IMR-90 (cell line): ENCODE results near the gene GPX4. TPM values are rescaled to one million over a fixed set of nuclear protein-coding genes. Genes with fewer than 3 reads are reported as not detected.

ENCODE experiments used
- ATAC-seq: fragments of 200-7000 bp; cut with Tn5 transposase; 2 replicates; pipeline ENCODE4 v1.9.1; 2020; ENCODE audit warnings: low read depth, mild to moderate bottlenecking, moderate library complexity
- BruUV-seq: library from RNA; stranded (reverse); fragments of 400-500 nt; replicated peaks from 2 replicates; lab custom pipeline; 2021; lab: Mats Ljungman, UMichigan
- CTCF ChIA-PET: fragments of 300-600 bp; formaldehyde crosslinking; extraction: SDS; loops from one replicate; lab custom pipeline; 2021; ENCODE audit warnings: antibody characterized with exemption; lab: Yijun Ruan, JAX
- POLR2A ChIA-PET: fragments of 300-600 bp; sonication (Branson Sonifier 250); formaldehyde crosslinking; loops from one replicate; lab custom pipeline; 2022; ENCODE audit warnings: antibody characterized with exemption; ENCODE audit not compliant: unreplicated experiment; lab: Charles Lee
- DNase-seq: peaks from one replicate; pipeline ENCODE4 v3.0.0; 2013
- H2AFZ ChIP-seq: replicated peaks from 2 replicates; pipeline ENCODE3; 2013; ENCODE audit warnings: low read length, mild to moderate bottlenecking; ENCODE audit not compliant: poor library complexity
- H2AK5ac ChIP-seq: 2 replicates; pipeline ENCODE4 v1.6.1; 2013; ENCODE audit warnings: low read depth, low read length, inconsistent platforms
- H2AK9ac ChIP-seq: replicated peaks from 2 replicates; pipeline ENCODE3; 2013; ENCODE audit warnings: mild to moderate bottlenecking, low read depth, low read length, moderate library complexity; ENCODE audit not compliant: poor library complexity
- H2BK120ac ChIP-seq: 2 replicates; pipeline ENCODE4 v1.6.1; 2013; ENCODE audit warnings: low read depth, low read length, inconsistent platforms
- H2BK15ac ChIP-seq: 3 replicates; pipeline ENCODE4 v1.6.1; 2013; ENCODE audit warnings: low read depth, low read length, inconsistent platforms
- H2BK20ac ChIP-seq: 2 replicates; pipeline ENCODE4 v1.6.1; 2013; ENCODE audit warnings: low read depth, mild to moderate bottlenecking, inconsistent platforms, low read length, moderate library complexity
- H2BK5ac ChIP-seq: 2 replicates; pipeline ENCODE4 v1.6.1; 2013; ENCODE audit warnings: mild to moderate bottlenecking, low read depth, low read length, inconsistent platforms; ENCODE audit not compliant: poor library complexity, severe bottlenecking
- H3K14ac ChIP-seq: replicated peaks from 2 replicates; pipeline ENCODE4 v1.6.1; 2013; ENCODE audit warnings: low read depth, low read length, inconsistent platforms
- H3K18ac ChIP-seq: 2 replicates; pipeline ENCODE4 v1.6.1; 2013; ENCODE audit warnings: low read depth, low read length, control low read depth
- H3K23ac ChIP-seq: 2 replicates; pipeline ENCODE4 v1.6.1; 2013; ENCODE audit warnings: low read depth, low read length, inconsistent platforms
- H3K27ac ChIP-seq: 2 replicates; pipeline ENCODE4 v1.5.1; 2013; ENCODE audit warnings: mild to moderate bottlenecking, control low read depth, low read length; ENCODE audit not compliant: insufficient read depth
- H3K27me3 ChIP-seq: 2 replicates; pipeline ENCODE4 v1.6.1; 2013; ENCODE audit warnings: low read length; ENCODE audit not compliant: control insufficient read depth, insufficient read depth
- H3K36me3 ChIP-seq: 2 replicates; pipeline ENCODE4 v1.6.1; 2013; ENCODE audit warnings: low read length, mixed read lengths; ENCODE audit not compliant: control insufficient read depth, insufficient read depth
- H3K4ac ChIP-seq: 2 replicates; pipeline ENCODE4 v1.6.1; 2013; ENCODE audit warnings: low read depth, low read length, inconsistent platforms
- H3K4me1 ChIP-seq: 2 replicates; pipeline ENCODE4 v1.6.1; 2013; ENCODE audit warnings: low read length, mixed read lengths; ENCODE audit not compliant: control insufficient read depth, insufficient read depth
- H3K4me2 ChIP-seq: 2 replicates; pipeline ENCODE4 v1.6.1; 2013; ENCODE audit warnings: low read depth, mild to moderate bottlenecking, control low read depth, low read length, moderate library complexity
- H3K4me3 ChIP-seq: 2 replicates; pipeline ENCODE4 v1.5.1; 2013; ENCODE audit warnings: low read depth, mild to moderate bottlenecking, control low read depth, low read length, moderate library complexity; ENCODE audit not compliant: insufficient read depth
- H3K56ac ChIP-seq: 2 replicates; pipeline ENCODE4 v1.6.1; 2013; ENCODE audit warnings: low read length, inconsistent platforms; ENCODE audit not compliant: insufficient read depth; ENCODE audit errors: extremely low read depth
- H3K79me1 ChIP-seq, 2 experiments: 2 replicates each; pipeline ENCODE4 v1.6.1; 2013; ENCODE audit warnings: low read length in 2 of 2, inconsistent platforms in 1 of 2, low read depth in 1 of 2
- H3K9ac ChIP-seq: 2 replicates; pipeline ENCODE4 v1.6.1; 2013; ENCODE audit warnings: low read depth, low read length, control low read depth
- H3K9me1 ChIP-seq: 2 replicates; pipeline ENCODE4 v1.6.1; 2013; ENCODE audit warnings: low read length, inconsistent platforms; ENCODE audit not compliant: insufficient read depth
- H3K9me3 ChIP-seq: 2 replicates; pipeline ENCODE4 v1.6.1; 2013; ENCODE audit warnings: low read length; ENCODE audit not compliant: control insufficient read depth, insufficient read depth
- H4K20me1 ChIP-seq: 2 replicates; pipeline ENCODE4 v1.6.1; 2013; ENCODE audit warnings: low read length, inconsistent platforms; ENCODE audit not compliant: insufficient read depth
- H4K5ac ChIP-seq: 2 replicates; pipeline ENCODE4 v1.6.1; 2013; ENCODE audit warnings: mild to moderate bottlenecking, low read depth, low read length, control low read depth
- H4K8ac ChIP-seq, 2 experiments: 2 replicates each; pipeline ENCODE4 v1.6.1; 2013; ENCODE audit warnings: low read depth in 2 of 2, low read length in 2 of 2, control low read depth in 1 of 2, inconsistent platforms in 1 of 2
- H4K91ac ChIP-seq: 2 replicates; pipeline ENCODE4 v1.6.1; 2013; ENCODE audit warnings: low read depth, low read length, inconsistent platforms; ENCODE audit not compliant: insufficient read depth
- CEBPB ChIP-seq: IDR thresholded peaks from 2 replicates; pipeline ENCODE4 v1.6.1; 2012; ENCODE audit warnings: low read depth, low read length, improper control_type of control experiment
- CHD1 ChIP-seq: IDR thresholded peaks from 2 replicates; pipeline ENCODE4 v1.6.1; 2012; ENCODE audit warnings: low read depth, low read length, improper control_type of control experiment
- FOS ChIP-seq: fragments of 150-350 bp; IDR thresholded peaks from 2 replicates; pipeline ENCODE4 v1.6.1; 2016; ENCODE audit warnings: low read depth, low read length
- MAZ ChIP-seq: IDR thresholded peaks from 2 replicates; pipeline ENCODE4 v1.6.1; 2012; ENCODE audit warnings: low read depth, mild to moderate bottlenecking, low read length, improper control_type of control experiment, moderate library complexity, borderline replicate concordance
- MXI1 ChIP-seq: IDR thresholded peaks from 2 replicates; pipeline ENCODE4 v1.6.1; 2012; ENCODE audit warnings: low read depth, mild to moderate bottlenecking, low read length, moderate library complexity, borderline replicate concordance
- NFE2L2 ChIP-seq: fragments of 150-350 bp; IDR thresholded peaks from 2 replicates; pipeline ENCODE4 v1.6.1; 2016; ENCODE audit warnings: low read depth, mild to moderate bottlenecking, low read length
- POLR2A ChIP-seq: IDR thresholded peaks from 2 replicates; pipeline ENCODE4 v1.6.1; 2012; ENCODE audit warnings: mild to moderate bottlenecking, low read depth, low read length
- RAD21 ChIP-seq: IDR thresholded peaks from 2 replicates; pipeline ENCODE4 v1.6.1; 2012; ENCODE audit warnings: low read length, improper control_type of control experiment
- RCOR1 ChIP-seq: IDR thresholded peaks from 2 replicates; pipeline ENCODE4 v1.6.1; 2012; ENCODE audit warnings: mild to moderate bottlenecking, low read length, improper control_type of control experiment; ENCODE audit not compliant: insufficient replicate concordance
- SMC3 ChIP-seq: fragments of 150-350 bp; IDR thresholded peaks from 2 replicates; pipeline ENCODE4 v1.6.1; 2016; ENCODE audit warnings: low read depth, mild to moderate bottlenecking, antibody characterized with exemption, low read length, moderate library complexity
- WGBS, 2 experiments: methylation state at CpG; one replicate each; pipeline versions ENCODE4 v1.1.5 to v1.1.7; 2013; ENCODE audit warnings: missing lambda C conversion rate in 2 of 2; ENCODE audit not compliant: insufficient read length in 1 of 2; ENCODE audit errors: extremely low coverage in 2 of 2; 5-methylcytosine and 5-hydroxymethylcytosine counted together
- dilution Hi-C: fragments of 300-500 bp; cut with HindIII; formaldehyde crosslinking; loops from one replicate; pipeline ENCODE4 v1.14.3; 2018; ENCODE audit warnings: low sequenced_read_pairs; ENCODE audit not compliant: unreplicated experiment
- in situ Hi-C: fragments of 300-500 bp; cut with MboI; formaldehyde crosslinking; loops from 3 replicates; pipeline ENCODE4 v1.14.3; 2019; ENCODE audit warnings: low sequenced_read_pairs, inconsistent platforms, mixed read lengths
- intact Hi-C: fragments of 100-400 bp; cut with micrococcal nuclease; formaldehyde crosslinking; loops from 2 replicates; pipeline ENCODE4 v1.10.0; 2022
- polyA plus RNA-seq, 3 experiments: library from polyadenylated mRNA; depleted of rRNA; stranded (reverse); fragments of >200 nt; gene quantifications; 2 replicates each; pipeline ENCODE4 v1.2.3, GENCODE V29; 2012; ENCODE audit warnings: low replicate concordance in 1 of 3
- total RNA-seq: library from RNA; depleted of rRNA; stranded (reverse); fragments of >200 nt; gene quantifications from 2 replicates; pipeline ENCODE4 v1.2.3, GENCODE V29; 2012
- TF ChIP-seq, protein P1 (sequence below): conservative IDR thresholded peaks from 2 replicates; pipeline ENCODE4 v1.5.1; 2012; ENCODE audit warnings: mild to moderate bottlenecking, low read depth, low read length, improper control_type of control experiment
- TF ChIP-seq, protein P2 (sequence below): fragments of 150-350 bp; IDR thresholded peaks from 2 replicates; pipeline ENCODE4 v1.6.1; 2016; ENCODE audit warnings: low read depth, mild to moderate bottlenecking, low read length, moderate library complexity, borderline replicate concordance
- TF ChIP-seq, protein P3 (sequence below): fragments of 150-350 bp; IDR thresholded peaks from 2 replicates; pipeline ENCODE4 v1.6.1; 2017; ENCODE audit warnings: mild to moderate bottlenecking, antibody characterized with exemption, low read length, low read depth

The GPX4 gene
- total and polyA plus RNA-seq, 2 of the 4 experiments (the other 2 are of a cell fraction), result 357 to 1,083 TPM

GRCh38 chr19:1074544-1075283 lies 29.1 kb upstream of the GPX4 start (continued):
- TF ChIP-seq NFE2L2 (no peak), CEBPB (no peak), POLR2A (no peak), CHD1 (no peak)

DNA sequence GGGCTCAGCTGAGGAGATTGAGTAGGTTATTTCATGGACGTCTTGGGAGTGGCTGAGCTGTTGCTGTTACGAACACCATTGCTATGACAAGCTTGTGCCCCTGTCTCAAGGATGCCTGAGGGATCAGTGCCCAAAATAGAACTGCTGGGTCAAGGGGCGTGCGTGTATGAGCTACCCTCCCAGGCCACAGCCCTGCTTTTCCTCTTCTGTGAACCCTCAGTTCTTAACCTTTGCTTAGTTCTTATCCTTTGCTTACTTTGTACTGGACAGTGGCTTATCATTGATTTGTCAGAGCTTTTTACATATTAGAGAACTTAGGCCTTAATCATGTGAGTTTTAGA lies 27.8 kb upstream of the GPX4 start:
- Histone ChIP-seq H3K18ac (no peak overlapping the region), H3K4ac (no peak overlapping the region), H3K36me3 (no peaks in the 10 kb centered on the region), H3K79me1 (no peaks in the 10 kb centered on the region), H2AFZ (no peak overlapping the region), H2BK5ac (no peak overlapping the region), H2AK5ac (no peak overlapping the region), H3K23ac (no peak overlapping the region), H3K9me3 (peaks cover 2% of the 10 kb centered on the region; the same call in 1 of the 2 replicates), H4K91ac (no peak overlapping the region), H3K56ac (no peak overlapping the region), H2BK120ac (no peak overlapping the region), H2BK20ac (no peak overlapping the region), H3K9me1 (no peaks in the 10 kb centered on the region), H4K5ac (no peak overlapping the region), H2AK9ac (no peak overlapping the region), H3K4me2 (no peak overlapping the region), H4K8ac (no peak overlapping the region), H3K9ac (no peak overlapping the region), H3K27me3 (peaks cover 11% of the 10 kb centered on the region), H3K4me3 (no peak overlapping the region), H3K27ac (no peak overlapping the region), H2BK15ac (no peak overlapping the region), H3K4me1 (no peaks in the 10 kb centered on the region), H4K20me1 (no peaks in the 10 kb centered on the region), H3K14ac (no peak overlapping the region)
- dilution Hi-C loops (no loop called here), in situ Hi-C loops (no loop called here), intact Hi-C loops (no loop called here)
- WGBS, 2 experiments, result no CpG with 5 or more reads among the region's 4 CpGs
- ATAC-seq (no peak), DNase-seq (no peak)
- no TSS peak for BruUV-seq
- ChIA-PET CTCF (no interaction called here), POLR2A (no interaction called here)
- no peak for TF ChIP-seq RCOR1
- TF ChIP-seq MXI1, result no peak
- TF ChIP-seq FOS, result no peak
- TF ChIP-seq MAZ, result no peak
- TF ChIP-seq NFE2L2, result no peak
- TF ChIP-seq, protein P1, sequence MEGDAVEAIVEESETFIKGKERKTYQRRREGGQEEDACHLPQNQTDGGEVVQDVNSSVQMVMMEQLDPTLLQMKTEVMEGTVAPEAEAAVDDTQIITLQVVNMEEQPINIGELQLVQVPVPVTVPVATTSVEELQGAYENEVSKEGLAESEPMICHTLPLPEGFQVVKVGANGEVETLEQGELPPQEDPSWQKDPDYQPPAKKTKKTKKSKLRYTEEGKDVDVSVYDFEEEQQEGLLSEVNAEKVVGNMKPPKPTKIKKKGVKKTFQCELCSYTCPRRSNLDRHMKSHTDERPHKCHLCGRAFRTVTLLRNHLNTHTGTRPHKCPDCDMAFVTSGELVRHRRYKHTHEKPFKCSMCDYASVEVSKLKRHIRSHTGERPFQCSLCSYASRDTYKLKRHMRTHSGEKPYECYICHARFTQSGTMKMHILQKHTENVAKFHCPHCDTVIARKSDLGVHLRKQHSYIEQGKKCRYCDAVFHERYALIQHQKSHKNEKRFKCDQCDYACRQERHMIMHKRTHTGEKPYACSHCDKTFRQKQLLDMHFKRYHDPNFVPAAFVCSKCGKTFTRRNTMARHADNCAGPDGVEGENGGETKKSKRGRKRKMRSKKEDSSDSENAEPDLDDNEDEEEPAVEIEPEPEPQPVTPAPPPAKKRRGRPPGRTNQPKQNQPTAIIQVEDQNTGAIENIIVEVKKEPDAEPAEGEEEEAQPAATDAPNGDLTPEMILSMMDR, result no peak
- no peak for TF ChIP-seq CEBPB
- TF ChIP-seq SMC3, result no peak
- TF ChIP-seq, protein P2, sequence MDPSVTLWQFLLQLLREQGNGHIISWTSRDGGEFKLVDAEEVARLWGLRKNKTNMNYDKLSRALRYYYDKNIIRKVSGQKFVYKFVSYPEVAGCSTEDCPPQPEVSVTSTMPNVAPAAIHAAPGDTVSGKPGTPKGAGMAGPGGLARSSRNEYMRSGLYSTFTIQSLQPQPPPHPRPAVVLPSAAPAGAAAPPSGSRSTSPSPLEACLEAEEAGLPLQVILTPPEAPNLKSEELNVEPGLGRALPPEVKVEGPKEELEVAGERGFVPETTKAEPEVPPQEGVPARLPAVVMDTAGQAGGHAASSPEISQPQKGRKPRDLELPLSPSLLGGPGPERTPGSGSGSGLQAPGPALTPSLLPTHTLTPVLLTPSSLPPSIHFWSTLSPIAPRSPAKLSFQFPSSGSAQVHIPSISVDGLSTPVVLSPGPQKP, result no peak
- no peak for TF ChIP-seq POLR2A
- TF ChIP-seq RAD21, result no peak
- no peak for TF ChIP-seq CHD1
- TF ChIP-seq, protein P3, sequence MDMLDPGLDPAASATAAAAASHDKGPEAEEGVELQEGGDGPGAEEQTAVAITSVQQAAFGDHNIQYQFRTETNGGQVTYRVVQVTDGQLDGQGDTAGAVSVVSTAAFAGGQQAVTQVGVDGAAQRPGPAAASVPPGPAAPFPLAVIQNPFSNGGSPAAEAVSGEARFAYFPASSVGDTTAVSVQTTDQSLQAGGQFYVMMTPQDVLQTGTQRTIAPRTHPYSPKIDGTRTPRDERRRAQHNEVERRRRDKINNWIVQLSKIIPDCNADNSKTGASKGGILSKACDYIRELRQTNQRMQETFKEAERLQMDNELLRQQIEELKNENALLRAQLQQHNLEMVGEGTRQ, result no peak
